Peyer's patch (tissue), 4 donors: ENCODE data around the gene STH.

Experiments used
- CTCF ChIP-seq, 6 experiments: fragments of 450-650 bp in 4 of 6; fragments of 200-600 bp in 2 of 6; sonication (generic) in 1 of 6; IDR thresholded peaks; one replicate each; pipeline ENCODE4 v1.5.1; 2017 to 2019; ENCODE audit warnings: antibody characterized with exemption in 6 of 6, mild to moderate bottlenecking in 3 of 6, moderate library complexity in 1 of 6
- POLR2A ChIP-seq, 2 donors: fragments of 450-650 bp; IDR thresholded peaks; one replicate each; pipeline ENCODE4 v1.5.1; 2017; ENCODE audit warnings: antibody characterized with exemption in 2 of 2, mild to moderate bottlenecking in 2 of 2, moderate library complexity in 2 of 2

GRCh38 chr17:45963889-45964288 lies 35.2 kb upstream of the STH start:
- TF ChIP-seq CTCF (IDR thresholded peaks at IDR 0.05) (no peak), POLR2A (IDR thresholded peaks at IDR 0.05) (no peak)
